Stimulated activated CD4-positive, alpha-beta T cell treated with anti-CD3 and anti-CD28 coated beads, Interleukin-15, amount 100 ng/mL, for 48 hours (primary cell): ENCODE results near the gene ITIH1.
"Not testable (repeated sequence)": the region's sequence is repeated elsewhere in the genome, so short reads cannot be mapped to it uniquely, and the experiment has no call there.

Experiments used
- DNase-seq, 2 donors: peaks; one replicate each; pipeline ENCODE4 v3.0.0-alpha.2; 2020; ENCODE audit warnings: low read depth in 2 of 2

ITIH1 gene

GRCh38 chr3:52777127-52777958 is at the start of gene ITIH1:
Gene ITIH1 (plus strand): TSS chr3:52777599. CDS start chr3:52777616, 17 bp downstream.
- DNase-seq = no peak

GRCh38 chr3:52728753-52729152 is 48.6 kb upstream of the ITIH1 start:
- not testable (repeated sequence) for DNase-seq

- DNase-seq = no peak
Measured at GRCh38 chr3:52730681-52731080, 46.7 kb upstream of the ITIH1 start.

- no peak for DNase-seq
Measured at GRCh38 chr3:52731590-52731989, 45.8 kb upstream of the ITIH1 start.

GRCh38 chr3:52733256-52733891 is 44.0 kb upstream of the ITIH1 start:
- DNase-seq = no peak

- no peak for DNase-seq
Measured at GRCh38 chr3:52739730-52740129, 37.7 kb upstream of the ITIH1 start.

- DNase-seq = no peak
Measured at GRCh38 chr3:52742418-52743041, 34.9 kb upstream of the ITIH1 start.

GRCh38 chr3:52743152-52743551 is 34.2 kb upstream of the ITIH1 start:
- DNase-seq = no peak

GRCh38 chr3:52743721-52744120 is 33.7 kb upstream of the ITIH1 start:
- no peak for DNase-seq

- no peak for DNase-seq
Measured at GRCh38 chr3:52752045-52752660, 25.2 kb upstream of the ITIH1 start.

- DNase-seq = no peak
Measured at GRCh38 chr3:52754373-52754772, 23.0 kb upstream of the ITIH1 start.

- no peak for DNase-seq
Measured at GRCh38 chr3:52756141-52756540, 21.3 kb upstream of the ITIH1 start.

GRCh38 chr3:52763466-52763865 is 13.9 kb upstream of the ITIH1 start:
- no peak for DNase-seq

GRCh38 chr3:52769786-52770455 is 7.5 kb upstream of the ITIH1 start:
- DNase-seq = no peak

GRCh38 chr3:52770496-52771333 is 6.7 kb upstream of the ITIH1 start, which contains the start of gene NEK4:
Gene NEK4 (minus strand): TSS chr3:52770940. CDS start chr3:52770746, 194 bp downstream.
- peak; percentile 82 to 85 for DNase-seq

- DNase-seq = no peak
Measured at GRCh38 chr3:52771334-52771681, 6.1 kb upstream of the ITIH1 start.

GRCh38 chr3:52771702-52772101 is 5.7 kb upstream of the ITIH1 start:
- DNase-seq = no peak

GRCh38 chr3:52773361-52774065 is 3.9 kb upstream of the ITIH1 start:
- DNase-seq = no peak

GRCh38 chr3:52774066-52774713 is 3.2 kb upstream of the ITIH1 start:
- DNase-seq = no peak
